Lower leg skin (tissue), 4 donors: ENCODE results near the gene LIG3. TPM values are rescaled to one million over a fixed set of nuclear protein-coding genes. Genes with fewer than 3 reads are reported as not detected.
"Not testable (repeated sequence)": the region's sequence is repeated elsewhere in the genome, so short reads cannot be mapped to it uniquely, and the experiment has no call there.

Experiments
- DNase-seq, 2 donors: peaks; one replicate each; pipeline ENCODE4 v3.0.0-alpha.2; 2019; ENCODE audit warnings: low spot score in 2 of 2
- H3K4me3 ChIP-seq: fragments of 200-600 bp; sonication (generic); 2 replicates; pipeline ENCODE4 v1.5.1; 2017; ENCODE audit warnings: mild to moderate bottlenecking, low read depth; ENCODE audit not compliant: poor library complexity, severe bottlenecking
- POLR2A ChIP-seq, 2 donors: fragments of 450-650 bp; IDR thresholded peaks; one replicate each; pipeline ENCODE4 v1.6.1; 2016 to 2017; ENCODE audit warnings: antibody characterized with exemption in 2 of 2, mild to moderate bottlenecking in 1 of 2, moderate library complexity in 1 of 2
- WGBS, 2 donors: methylation state at CpG; one replicate each; pipeline ENCODE4 v1.1.5; 2018; 5-methylcytosine and 5-hydroxymethylcytosine counted together
- intact Hi-C: fragments of 100-400 bp; cut with DNase I; formaldehyde crosslinking; loops from one replicate; pipeline ENCODE4 v1.15.0; 2023; ENCODE audit warnings: low total_unique reads
- total RNA-seq, 4 donors: library from RNA; depleted of rRNA; stranded (reverse); fragments of >200 nt; gene quantifications; one replicate each; pipeline ENCODE4 v1.1.0, GENCODE V29; 2016
- TF ChIP-seq, protein P1 (sequence below), 3 donors: fragments of 450-650 bp; IDR thresholded peaks; one replicate each; pipeline ENCODE4 v1.5.1; 2016; ENCODE audit warnings: antibody characterized with exemption in 3 of 3, mild to moderate bottlenecking in 3 of 3, moderate library complexity in 2 of 3

The LIG3 gene
- total RNA-seq, 4 donors from 2014 or later: 13.7 to 67.6 (median 29.9) TPM

DNA sequence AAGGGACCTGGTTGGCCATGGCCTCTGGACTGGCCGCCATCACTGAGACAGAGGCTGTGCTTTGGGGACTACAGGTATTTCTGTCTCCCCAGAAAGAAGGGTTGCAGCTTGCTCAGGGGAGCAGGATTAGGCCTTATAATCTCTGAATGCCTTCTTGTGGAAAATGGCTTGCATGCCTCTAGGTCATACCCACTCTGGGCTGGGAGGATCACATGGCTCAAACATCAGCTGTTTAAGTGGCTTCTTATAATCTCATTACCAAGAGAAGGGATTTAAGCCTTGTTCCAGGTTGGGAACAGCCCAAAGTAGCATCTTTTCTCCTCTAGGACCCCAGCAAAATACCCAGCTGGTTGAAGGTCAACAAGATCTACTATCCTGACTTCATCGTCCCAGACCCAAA, 19.1 kb downstream of the LIG3 start:
- intact Hi-C loops: loop anchor here (5.0 to 10.0 kb wide), 2 partner anchors 95 to 123 kb away; partner anchors contain the start of gene FNDC8
- TF ChIP-seq, protein P1, sequence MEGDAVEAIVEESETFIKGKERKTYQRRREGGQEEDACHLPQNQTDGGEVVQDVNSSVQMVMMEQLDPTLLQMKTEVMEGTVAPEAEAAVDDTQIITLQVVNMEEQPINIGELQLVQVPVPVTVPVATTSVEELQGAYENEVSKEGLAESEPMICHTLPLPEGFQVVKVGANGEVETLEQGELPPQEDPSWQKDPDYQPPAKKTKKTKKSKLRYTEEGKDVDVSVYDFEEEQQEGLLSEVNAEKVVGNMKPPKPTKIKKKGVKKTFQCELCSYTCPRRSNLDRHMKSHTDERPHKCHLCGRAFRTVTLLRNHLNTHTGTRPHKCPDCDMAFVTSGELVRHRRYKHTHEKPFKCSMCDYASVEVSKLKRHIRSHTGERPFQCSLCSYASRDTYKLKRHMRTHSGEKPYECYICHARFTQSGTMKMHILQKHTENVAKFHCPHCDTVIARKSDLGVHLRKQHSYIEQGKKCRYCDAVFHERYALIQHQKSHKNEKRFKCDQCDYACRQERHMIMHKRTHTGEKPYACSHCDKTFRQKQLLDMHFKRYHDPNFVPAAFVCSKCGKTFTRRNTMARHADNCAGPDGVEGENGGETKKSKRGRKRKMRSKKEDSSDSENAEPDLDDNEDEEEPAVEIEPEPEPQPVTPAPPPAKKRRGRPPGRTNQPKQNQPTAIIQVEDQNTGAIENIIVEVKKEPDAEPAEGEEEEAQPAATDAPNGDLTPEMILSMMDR (IDR thresholded peaks at IDR 0.05): no peak
- no peak for TF ChIP-seq POLR2A (IDR thresholded peaks at IDR 0.05)
- DNase-seq: no peak
- WGBS, 2 donors: 95 to 100% methylated on average over 2 of the region's 2 CpGs
- no peak overlapping the region for H3K4me3 ChIP-seq

DNA sequence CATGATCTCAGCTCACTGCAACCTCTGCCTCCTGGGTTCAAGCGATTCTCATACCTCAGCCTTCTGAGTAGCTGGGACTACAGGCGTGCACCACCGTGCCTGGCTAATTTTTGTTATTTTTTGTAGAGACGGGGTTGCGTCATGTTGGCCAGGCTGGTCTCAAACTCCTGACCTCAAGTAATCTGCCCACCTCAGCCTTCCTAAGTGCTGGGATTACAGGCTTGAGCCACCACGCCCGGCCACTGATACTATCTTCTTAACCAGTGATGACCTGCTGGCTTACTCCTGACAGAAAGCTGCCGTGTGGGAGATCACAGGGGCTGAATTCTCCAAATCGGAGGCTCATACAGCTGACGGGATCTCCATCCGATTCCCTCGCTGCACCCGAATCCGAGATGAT, 20.7 kb downstream of the LIG3 start:
- H3K4me3 ChIP-seq, intact Hi-C loops, DNase-seq: not testable (repeated sequence)
- WGBS, 2 donors: 90 to 91% methylated on average over 14 of the region's 14 CpGs

DNA sequence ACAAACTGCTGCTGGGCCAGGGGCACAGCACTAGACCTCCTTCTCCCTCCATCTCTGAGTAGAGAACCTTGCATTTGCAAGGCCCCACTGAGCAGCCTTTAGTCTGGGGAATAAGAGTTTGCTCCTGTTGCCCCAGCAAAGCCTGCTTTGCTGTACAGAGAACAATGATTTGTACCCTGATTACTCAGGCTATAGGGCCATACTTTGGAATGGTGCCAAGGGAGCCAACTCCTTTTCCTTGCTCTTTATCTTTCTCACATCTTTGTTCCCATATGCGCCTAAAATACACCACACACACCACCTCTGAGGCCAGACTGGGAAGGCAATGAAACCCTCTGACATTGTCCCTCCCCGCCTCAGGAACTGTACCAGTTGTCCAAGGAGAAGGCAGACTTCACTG, 21.2 kb downstream of the LIG3 start:
- no peak for DNase-seq
- intact Hi-C loops: no loop called here
- WGBS, 2 donors: 77 to 83% methylated on average over 2 of the region's 2 CpGs
- TF ChIP-seq POLR2A (IDR thresholded peaks at IDR 0.05): no peak
- TF ChIP-seq, protein P1 (IDR thresholded peaks at IDR 0.05): no peak
- H3K4me3 ChIP-seq: no peak overlapping the region

DNA sequence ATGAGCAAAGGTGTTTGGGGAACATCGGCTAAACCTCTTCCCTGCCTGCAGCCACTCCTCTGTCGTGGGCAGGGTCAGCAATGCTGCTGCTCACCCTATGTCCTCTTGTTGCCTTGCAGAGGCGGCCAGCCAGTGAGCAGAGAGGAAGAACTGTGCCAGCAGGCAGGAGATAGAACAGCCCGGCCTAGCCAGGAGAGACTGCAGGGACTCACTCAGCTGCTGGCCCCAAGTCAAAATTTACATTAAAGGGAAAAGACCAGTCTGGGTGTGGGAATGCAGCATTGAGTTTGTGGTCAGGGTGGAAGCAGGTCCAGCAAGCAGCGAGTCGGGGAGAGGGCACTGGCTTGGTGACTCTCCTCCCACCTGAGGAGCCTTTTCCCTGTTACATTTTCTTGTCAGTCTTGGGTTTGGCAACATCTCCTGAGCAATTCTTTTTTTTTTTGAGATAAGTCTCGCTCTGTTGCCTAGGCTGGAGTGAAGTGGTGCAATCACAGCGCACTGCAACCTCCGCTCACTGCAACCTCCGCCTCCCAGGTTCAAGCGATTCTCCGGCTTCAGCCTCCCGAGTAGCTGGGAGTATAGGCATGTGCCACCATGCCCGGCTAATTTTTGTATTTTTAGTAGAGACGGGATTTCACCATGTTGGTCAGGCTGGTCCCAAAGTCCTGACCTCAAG, 22.7 kb downstream of the LIG3 start:
- 74 to 82% methylated on average over 15 of the region's 15 CpGs for WGBS, 2 donors
- no peak overlapping the region for H3K4me3 ChIP-seq
- no peak for DNase-seq
- TF ChIP-seq POLR2A (IDR thresholded peaks at IDR 0.05): no peak
- TF ChIP-seq, protein P1 (IDR thresholded peaks at IDR 0.05): no peak
- intact Hi-C loops: no loop called here

DNA sequence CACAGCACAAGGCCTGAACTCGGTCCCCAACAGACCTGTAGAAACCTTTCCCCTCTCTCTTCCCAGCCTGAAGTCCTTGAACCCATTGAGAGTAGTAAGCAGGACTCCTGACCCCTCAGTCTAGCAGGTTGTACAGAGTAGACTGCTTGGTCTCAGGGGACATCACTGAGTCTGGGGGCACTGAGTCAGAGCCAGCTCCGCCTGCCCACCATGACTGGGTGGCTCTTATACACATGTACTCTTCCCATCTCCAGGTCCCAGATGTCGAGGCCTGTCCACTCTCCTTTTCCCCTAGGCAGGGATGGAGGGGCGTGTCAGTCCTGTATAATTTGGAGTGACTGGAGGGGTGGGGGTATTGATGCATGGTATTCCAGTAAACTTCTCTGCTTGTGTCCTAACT, 23.5 kb downstream of the LIG3 start:
- H3K4me3 ChIP-seq: no peak overlapping the region
- no peak for DNase-seq
- TF ChIP-seq, protein P1 (IDR thresholded peaks at IDR 0.05): no peak
- TF ChIP-seq POLR2A (IDR thresholded peaks at IDR 0.05): no peak
- 90 to 91% methylated on average over 4 of the region's 4 CpGs for WGBS, 2 donors
- intact Hi-C loops: no loop called here

DNA sequence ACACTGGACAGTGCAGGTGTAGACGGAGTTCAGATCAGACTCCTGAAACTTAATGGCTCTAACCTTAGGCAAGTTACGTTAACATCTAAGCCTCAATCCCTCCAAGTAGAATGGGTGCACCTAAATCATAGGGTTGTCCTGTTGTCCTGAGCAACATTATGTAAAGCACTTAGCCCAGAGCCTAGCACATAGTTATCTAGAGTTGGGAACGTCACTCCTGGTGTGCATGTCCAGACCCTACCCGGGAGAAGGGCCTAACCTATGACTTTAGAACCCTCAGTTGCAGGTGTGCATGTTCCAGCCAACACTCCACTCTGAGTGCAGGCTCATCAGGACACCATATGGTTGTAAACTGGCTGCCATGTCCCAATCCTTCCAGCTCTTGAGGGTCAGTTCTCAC, 26.0 kb downstream of the LIG3 start:
- no peak for DNase-seq
- TF ChIP-seq POLR2A (IDR thresholded peaks at IDR 0.05): no peak
- TF ChIP-seq, protein P1 (IDR thresholded peaks at IDR 0.05): no peak
- intact Hi-C loops: no loop called here
- 80% methylated on average over 4 of the region's 4 CpGs for WGBS, 2 donors
- H3K4me3 ChIP-seq: no peak overlapping the region
